ENCODE data around the gene CDH6. TPM values are rescaled to one million over a fixed set of nuclear protein-coding genes. Genes with fewer than 3 reads are reported as not detected.

Gene CDH6
- total RNA-seq, 1 experiment from 2014 or later = 0.12 TPM

- ChIA-PET POLR2A (no interaction called here), CTCF (no interaction called here), RAD21 (ENCODE audit: low non-redundant PET in 1 of 2, low total read pairs in 2 of 2, uncharacterized antibody in 2 of 2, unreplicated experiment in 2 of 2) (no interaction called here)
- DNase-seq (ENCODE audit: low read depth, low spot score) (no peak), ATAC-seq (no peak)
- H3K9me3 ChIP-seq (ENCODE audit: control insufficient read depth in 1 of 2, insufficient read depth in 1 of 2, low read depth in 1 of 2, low read length in 2 of 2) = 0 out of 4 replicates have a peak, but pooled peaks cover 0 to 5% of the 10 kb centered on the region in 2 experiments
- no peak overlapping the region for H2AFZ ChIP-seq (ENCODE audit: low read depth, low read length, poor library complexity, severe bottlenecking)
- intact Hi-C loops (cut with micrococcal nuclease) = no loop called here
- H3K4me3 ChIP-seq (replicated peaks in 1 of 2; ENCODE audit: low read depth in 1 of 2, low read length in 2 of 2) = no peak overlapping the region
- H3K79me2 ChIP-seq (ENCODE audit: insufficient read depth, low read length) = no peaks in the 10 kb centered on the region
- H3K9me2 ChIP-seq (ENCODE audit: insufficient read depth) = no peaks in the 10 kb centered on the region
- H3K9ac ChIP-seq (ENCODE audit: low read length) = no peak overlapping the region
- H3K4me1 ChIP-seq (ENCODE audit: control insufficient read depth in 1 of 2, insufficient read depth in 2 of 2, low read length in 2 of 2) = no peaks in the 10 kb centered on the region
- no peak overlapping the region for H3K4me2 ChIP-seq (ENCODE audit: low read length)
- no peak for TF ChIP-seq ZFX (IDR thresholded peaks at IDR 0.05)
- TF ChIP-seq SP1 (IDR thresholded peaks at IDR 0.05; ENCODE audit: low read depth) = no peak
- no peak for TF ChIP-seq EGR1 (IDR thresholded peaks at IDR 0.05; ENCODE audit: low read depth)
- TF ChIP-seq YY1 (IDR thresholded peaks at IDR 0.05; ENCODE audit: extremely low read depth, insufficient replicate concordance, low read depth, low read length) = no peak
- no peak for TF ChIP-seq CBX3 (IDR thresholded peaks at IDR 0.05; ENCODE audit: low read depth)
- TF ChIP-seq SRF (IDR thresholded peaks at IDR 0.05; ENCODE audit: low read depth) = no peak
- TF ChIP-seq, protein P1, sequence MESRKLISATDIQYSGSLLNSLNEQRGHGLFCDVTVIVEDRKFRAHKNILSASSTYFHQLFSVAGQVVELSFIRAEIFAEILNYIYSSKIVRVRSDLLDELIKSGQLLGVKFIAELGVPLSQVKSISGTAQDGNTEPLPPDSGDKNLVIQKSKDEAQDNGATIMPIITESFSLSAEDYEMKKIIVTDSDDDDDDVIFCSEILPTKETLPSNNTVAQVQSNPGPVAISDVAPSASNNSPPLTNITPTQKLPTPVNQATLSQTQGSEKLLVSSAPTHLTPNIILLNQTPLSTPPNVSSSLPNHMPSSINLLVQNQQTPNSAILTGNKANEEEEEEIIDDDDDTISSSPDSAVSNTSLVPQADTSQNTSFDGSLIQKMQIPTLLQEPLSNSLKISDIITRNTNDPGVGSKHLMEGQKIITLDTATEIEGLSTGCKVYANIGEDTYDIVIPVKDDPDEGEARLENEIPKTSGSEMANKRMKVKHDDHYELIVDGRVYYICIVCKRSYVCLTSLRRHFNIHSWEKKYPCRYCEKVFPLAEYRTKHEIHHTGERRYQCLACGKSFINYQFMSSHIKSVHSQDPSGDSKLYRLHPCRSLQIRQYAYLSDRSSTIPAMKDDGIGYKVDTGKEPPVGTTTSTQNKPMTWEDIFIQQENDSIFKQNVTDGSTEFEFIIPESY (IDR thresholded peaks at IDR 0.05; ENCODE audit: extremely low read depth, insufficient replicate concordance, low read length) = no peak
- TF ChIP-seq CTCF (IDR thresholded peaks at IDR 0.05 in 2 of 3, conservative IDR thresholded peaks at IDR 0.05 in 1 of 3; ENCODE audit: borderline replicate concordance in 1 of 3, insufficient read depth in 1 of 3, low read depth in 2 of 3, low read length in 2 of 3) = no peak
- no peak for TF ChIP-seq FOSL1 (IDR thresholded peaks at IDR 0.05; ENCODE audit: low read depth)
- TF ChIP-seq ZNF274 (IDR thresholded peaks at IDR 0.05; ENCODE audit: low read depth, low read length) = no peak
- TF ChIP-seq POLR2A (IDR thresholded peaks at IDR 0.05; ENCODE audit: borderline replicate concordance, extremely low read depth, insufficient read depth, insufficient read length) = no peak
- no peak for TF ChIP-seq ATF3 (IDR thresholded peaks at IDR 0.05)
- TF ChIP-seq EZH2phosphoT487 (IDR thresholded peaks at IDR 0.05; ENCODE audit: borderline replicate concordance) = no peak
- no TSS peak for BruUV-seq (replicated peaks)
- no peaks in the 10 kb centered on the region for H3K27me3 ChIP-seq (ENCODE audit: insufficient read depth, low read length)
- H3K36me3 ChIP-seq (ENCODE audit: control insufficient read depth in 1 of 2, insufficient read depth in 2 of 2, low read length in 2 of 2) = no peaks in the 10 kb centered on the region
- H4K20me1 ChIP-seq (ENCODE audit: insufficient read depth) = no peaks in the 10 kb centered on the region
- no peak overlapping the region for H3K27ac ChIP-seq (ENCODE audit: low read depth, low read length)
Measured at GRCh38 chr5:31251032-31251431, 57.5 kb downstream of the CDH6 start.
